ENCODE data around the gene CMSS1. TPM values are rescaled to one million over a fixed set of nuclear protein-coding genes. Genes with fewer than 3 reads are reported as not detected.

The CMSS1 gene
- total RNA-seq, 1 experiment from 2014 or later = 93.8 TPM

DNA sequence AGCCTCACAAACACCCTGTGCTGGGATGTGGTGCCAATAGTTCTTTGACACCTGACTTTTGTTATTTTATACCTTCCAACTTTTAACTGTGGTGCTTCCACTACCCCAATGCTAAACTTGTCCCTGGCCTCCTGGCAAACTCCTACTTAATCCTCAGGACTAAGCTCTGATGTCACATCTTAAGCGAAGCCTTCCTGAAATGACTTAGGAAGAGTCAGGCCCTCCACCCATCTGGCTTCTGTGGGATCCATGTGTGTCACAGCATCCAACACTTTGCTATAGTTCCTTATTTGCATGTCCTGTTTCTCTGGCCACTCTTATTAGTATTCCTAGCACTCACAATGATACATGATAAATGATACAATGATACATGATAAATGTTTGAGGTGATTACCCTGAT is 163.5 kb downstream of the CMSS1 start:
- H3K27me3 ChIP-seq = no peaks in the 10 kb centered on the region
- no peaks in the 10 kb centered on the region; the same call in 1 of the 2 replicates for H3K9me3 ChIP-seq (replicated peaks)
- DNase-seq = no peak
- H3K36me3 ChIP-seq = no peaks in the 10 kb centered on the region
- H3K4me3 ChIP-seq = no peak overlapping the region
- no peaks in the 10 kb centered on the region for H3K4me1 ChIP-seq
- no peak overlapping the region for H3K27ac ChIP-seq

DNA sequence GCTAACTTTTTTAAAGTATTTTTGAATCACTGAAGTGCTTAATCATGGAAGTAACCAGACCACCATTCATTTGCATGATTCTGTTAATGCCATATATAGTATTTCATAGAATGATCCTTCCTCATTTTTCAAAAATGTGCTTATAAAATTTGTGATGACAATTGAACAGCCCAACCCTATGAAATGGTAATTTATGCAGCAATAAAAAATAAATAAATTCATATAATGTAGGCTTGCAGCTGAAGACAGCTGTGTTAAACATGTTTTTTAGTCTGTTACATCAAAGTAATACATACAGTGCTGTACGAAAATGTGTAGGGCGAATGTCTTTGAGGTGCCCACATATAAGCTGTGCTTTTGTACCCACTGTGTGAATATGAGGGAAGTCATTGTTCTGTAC is 165.0 kb downstream of the CMSS1 start:
- Histone ChIP-seq H3K27me3 (no peaks in the 10 kb centered on the region), H3K4me3 (no peak overlapping the region), H3K27ac (no peak overlapping the region), H3K4me1 (no peaks in the 10 kb centered on the region), H3K36me3 (no peaks in the 10 kb centered on the region), H3K9me3 (replicated peaks) (no peaks in the 10 kb centered on the region; the same call in 1 of the 2 replicates)
- no peak for DNase-seq

GRCh38 chr3:99984139-99984538 is 166.5 kb downstream of the CMSS1 start:
- no peaks in the 10 kb centered on the region for H3K9me3 ChIP-seq (replicated peaks)
- H3K27me3 ChIP-seq = no peaks in the 10 kb centered on the region
- H3K4me3 ChIP-seq = no peak overlapping the region
- H3K4me1 ChIP-seq = no peaks in the 10 kb centered on the region
- H3K27ac ChIP-seq = no peak overlapping the region
- no peak for DNase-seq
- H3K36me3 ChIP-seq = no peaks in the 10 kb centered on the region

DNA sequence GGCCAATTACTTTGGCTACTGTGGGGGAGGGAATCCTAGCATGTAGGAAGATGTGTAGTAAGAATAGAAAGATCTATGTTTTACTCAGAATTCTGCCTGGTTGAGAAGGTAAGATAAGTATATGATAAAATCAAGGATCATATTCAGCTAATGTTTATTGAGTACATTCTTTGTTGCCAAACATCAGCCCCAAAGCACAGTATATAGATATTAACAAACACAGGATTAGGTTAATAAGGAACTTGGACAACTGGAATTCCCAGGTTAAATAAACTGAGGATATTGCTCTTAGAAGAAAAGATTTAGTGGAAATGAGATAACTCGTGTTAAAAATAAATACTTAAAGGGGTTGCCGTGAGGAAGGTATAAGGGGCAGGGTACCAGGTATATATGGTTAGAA is 167.0 kb downstream of the CMSS1 start:
- no peaks in the 10 kb centered on the region for H3K36me3 ChIP-seq
- no peaks in the 10 kb centered on the region for H3K9me3 ChIP-seq (replicated peaks)
- no peak for DNase-seq
- H3K4me1 ChIP-seq = no peaks in the 10 kb centered on the region
- H3K27ac ChIP-seq = no peak overlapping the region
- no peaks in the 10 kb centered on the region for H3K27me3 ChIP-seq
- no peak overlapping the region for H3K4me3 ChIP-seq

DNA sequence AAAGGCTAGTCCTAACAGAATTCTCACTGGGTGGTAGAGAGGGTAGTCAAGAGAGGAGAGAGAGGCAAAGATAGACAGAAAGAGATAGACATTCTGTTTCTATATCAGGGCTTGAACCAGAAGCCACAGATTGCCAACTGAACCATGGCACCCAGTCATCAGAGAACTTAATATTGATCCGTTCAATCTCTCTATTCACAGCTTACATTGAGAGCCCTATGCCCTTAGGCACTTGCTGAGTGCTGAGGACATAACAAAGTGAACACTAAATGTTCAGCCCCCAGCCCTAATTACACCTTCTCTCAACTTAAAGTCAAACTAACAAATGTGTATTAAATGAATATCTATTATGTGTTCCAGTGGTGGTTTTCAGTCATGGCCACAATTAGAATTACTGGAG is 172.5 kb downstream of the CMSS1 start:
- Histone ChIP-seq H3K36me3 (no peaks in the 10 kb centered on the region), H3K27ac (no peak overlapping the region), H3K9me3 (replicated peaks) (peaks cover 8% of the 10 kb centered on the region; the same call in 1 of the 2 replicates), H3K27me3 (no peaks in the 10 kb centered on the region), H3K4me1 (no peaks in the 10 kb centered on the region), H3K4me3 (no peak overlapping the region)
- no peak for DNase-seq

DNA sequence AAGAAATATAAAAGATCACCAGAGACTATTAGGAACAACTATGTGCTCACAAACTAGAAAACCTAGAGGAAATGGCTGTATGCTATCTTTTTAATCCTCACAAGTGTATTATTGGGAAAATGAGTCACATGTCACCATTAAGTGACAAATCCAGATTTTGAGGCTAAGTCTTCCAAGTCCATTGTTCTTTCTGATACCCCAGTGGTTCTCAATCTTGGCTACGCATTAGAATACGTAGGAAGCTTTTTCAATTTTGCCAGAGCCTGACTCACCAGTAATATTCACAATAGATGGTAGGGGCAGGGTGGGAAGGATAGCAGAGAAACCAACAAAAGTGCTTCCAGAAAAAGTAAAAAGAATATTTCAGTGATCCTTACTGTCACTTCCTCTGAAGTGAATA is 179.6 kb downstream of the CMSS1 start:
- Histone ChIP-seq H3K4me1 (no peaks in the 10 kb centered on the region), H3K27me3 (no peaks in the 10 kb centered on the region), H3K36me3 (no peaks in the 10 kb centered on the region), H3K27ac (no peak overlapping the region), H3K9me3 (replicated peaks) (peaks cover 8% of the 10 kb centered on the region; the same call in 1 of the 2 replicates), H3K4me3 (no peak overlapping the region)
- no peak for DNase-seq

- H3K4me3 ChIP-seq = no peak overlapping the region
- no peak for DNase-seq
- no peaks in the 10 kb centered on the region for H3K36me3 ChIP-seq
Observed at GRCh38 chr3:99999536-99999935, 181.9 kb downstream of the CMSS1 start.

DNA sequence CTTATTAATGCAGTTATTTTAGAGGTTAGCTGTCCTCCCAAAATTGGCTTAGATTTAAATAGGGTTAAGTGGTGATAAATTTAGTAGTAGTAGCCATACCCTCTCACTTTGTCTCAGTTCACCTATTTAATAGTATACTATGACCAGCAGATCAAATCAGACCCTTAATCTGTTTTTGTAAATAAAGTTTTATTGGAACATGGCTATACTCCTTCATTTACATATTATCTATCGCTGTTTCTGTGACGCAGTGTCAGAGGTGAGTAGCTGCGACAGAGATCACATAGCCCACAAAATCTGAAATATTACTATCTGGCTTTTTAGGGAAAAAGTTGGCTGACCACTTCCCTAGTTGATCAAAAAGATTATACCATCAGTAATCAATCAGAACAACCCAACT is 183.4 kb downstream of the CMSS1 start:
- H3K9me3 ChIP-seq (replicated peaks) = no peaks in the 10 kb centered on the region
- H3K27me3 ChIP-seq = no peaks in the 10 kb centered on the region
- H3K4me3 ChIP-seq = no peak overlapping the region
- H3K4me1 ChIP-seq = peaks cover 12% of the 10 kb centered on the region
- DNase-seq = no peak
- no peak overlapping the region for H3K27ac ChIP-seq
- H3K36me3 ChIP-seq = no peaks in the 10 kb centered on the region

More at GRCh38 chr3:99999536-99999935, 181.9 kb downstream of the CMSS1 start:
- no peaks in the 10 kb centered on the region for H3K27me3 ChIP-seq
- no peaks in the 10 kb centered on the region for H3K4me1 ChIP-seq
- peaks cover under 1% of the 10 kb centered on the region; the same call in 1 of the 2 replicates for H3K9me3 ChIP-seq (replicated peaks)
- H3K27ac ChIP-seq = no peak overlapping the region

GRCh38 chr3:100001526-100002270 is 184.0 kb downstream of the CMSS1 start:
- Histone ChIP-seq H3K27ac (no peak overlapping the region), H3K9me3 (replicated peaks) (no peaks in the 10 kb centered on the region), H3K27me3 (no peaks in the 10 kb centered on the region), H3K4me1 (peaks cover 18% of the 10 kb centered on the region), H3K36me3 (no peaks in the 10 kb centered on the region), H3K4me3 (no peak overlapping the region)
- DNase-seq = no peak

GRCh38 chr3:100002599-100003350 is 185.1 kb downstream of the CMSS1 start:
- DNase-seq = no peak
- Histone ChIP-seq H3K27me3 (no peaks in the 10 kb centered on the region), H3K4me1 (peaks cover 20% of the 10 kb centered on the region), H3K9me3 (replicated peaks) (no peaks in the 10 kb centered on the region), H3K36me3 (no peaks in the 10 kb centered on the region), H3K4me3 (no peak overlapping the region), H3K27ac (no peak overlapping the region)

DNA sequence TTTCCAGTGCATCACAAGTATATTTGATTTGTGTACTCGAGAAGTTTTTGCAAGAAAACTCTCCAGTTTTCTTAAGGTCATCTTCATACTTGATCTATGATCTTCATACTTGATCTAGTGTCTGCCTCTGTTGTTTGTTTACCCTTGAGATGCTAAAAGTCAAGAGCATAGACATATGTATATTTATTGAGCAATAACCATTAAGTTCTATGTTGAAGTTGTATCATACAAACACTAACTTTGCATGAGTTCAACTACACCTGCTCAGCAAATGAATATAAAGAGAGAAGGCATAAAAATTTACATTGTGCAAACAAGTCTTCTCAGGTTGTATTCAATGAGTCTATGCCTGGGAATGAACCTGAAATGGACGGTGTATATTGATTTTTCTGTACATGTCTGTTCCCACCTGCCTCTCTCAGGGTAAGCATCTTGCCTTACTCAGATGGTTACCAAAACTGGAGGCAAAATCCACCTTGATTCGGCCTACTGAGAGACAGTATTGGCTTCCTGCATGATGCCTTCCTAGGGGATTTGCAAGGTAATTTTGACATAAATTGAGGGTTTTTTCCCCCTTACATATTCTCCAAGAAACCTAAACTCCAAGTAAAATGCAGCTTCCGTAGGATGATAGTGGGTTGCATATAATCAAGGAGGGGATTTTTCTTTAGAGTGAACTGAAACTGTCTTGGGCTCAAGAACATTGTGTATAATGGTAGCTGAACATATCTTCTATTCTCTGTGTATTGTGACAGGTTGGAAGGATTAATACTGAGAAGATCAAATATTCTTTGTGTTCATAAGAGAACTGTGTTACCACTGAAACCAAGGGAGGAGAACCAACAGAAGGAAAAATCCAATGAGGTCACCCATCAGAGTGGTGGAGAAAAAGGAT is 186.2 kb downstream of the CMSS1 start:
- Histone ChIP-seq H3K27ac (no peak overlapping the region), H3K9me3 (replicated peaks) (no peaks in the 10 kb centered on the region), H3K4me3 (no peak overlapping the region), H3K27me3 (no peaks in the 10 kb centered on the region), H3K4me1 (peaks cover 20% of the 10 kb centered on the region), H3K36me3 (no peaks in the 10 kb centered on the region)
- DNase-seq = no peak

DNA sequence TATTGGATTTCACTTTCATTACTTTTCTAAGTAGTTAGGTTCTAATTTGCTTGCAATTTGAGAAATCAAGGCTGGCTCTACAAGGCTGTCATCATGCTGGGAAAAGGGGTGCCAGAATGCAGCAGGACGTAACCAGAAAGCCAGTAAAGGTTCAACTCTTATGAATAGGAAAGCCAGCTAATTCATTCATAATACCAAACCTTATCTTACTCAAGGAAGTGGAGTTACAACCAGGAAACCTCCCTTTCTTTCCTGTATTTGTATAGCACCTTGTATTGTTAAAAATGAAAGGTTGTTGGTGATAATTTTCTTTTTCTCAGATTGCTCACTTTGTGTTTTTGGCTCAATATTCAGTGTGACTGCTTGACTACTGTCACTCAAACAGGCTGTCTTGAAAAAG is 187.3 kb downstream of the CMSS1 start:
- no peak for DNase-seq
- no peak overlapping the region for H3K27ac ChIP-seq
- peaks cover 20% of the 10 kb centered on the region for H3K4me1 ChIP-seq
- no peaks in the 10 kb centered on the region for H3K27me3 ChIP-seq
- no peaks in the 10 kb centered on the region for H3K36me3 ChIP-seq
- no peak overlapping the region for H3K4me3 ChIP-seq
- no peaks in the 10 kb centered on the region for H3K9me3 ChIP-seq (replicated peaks)

DNA sequence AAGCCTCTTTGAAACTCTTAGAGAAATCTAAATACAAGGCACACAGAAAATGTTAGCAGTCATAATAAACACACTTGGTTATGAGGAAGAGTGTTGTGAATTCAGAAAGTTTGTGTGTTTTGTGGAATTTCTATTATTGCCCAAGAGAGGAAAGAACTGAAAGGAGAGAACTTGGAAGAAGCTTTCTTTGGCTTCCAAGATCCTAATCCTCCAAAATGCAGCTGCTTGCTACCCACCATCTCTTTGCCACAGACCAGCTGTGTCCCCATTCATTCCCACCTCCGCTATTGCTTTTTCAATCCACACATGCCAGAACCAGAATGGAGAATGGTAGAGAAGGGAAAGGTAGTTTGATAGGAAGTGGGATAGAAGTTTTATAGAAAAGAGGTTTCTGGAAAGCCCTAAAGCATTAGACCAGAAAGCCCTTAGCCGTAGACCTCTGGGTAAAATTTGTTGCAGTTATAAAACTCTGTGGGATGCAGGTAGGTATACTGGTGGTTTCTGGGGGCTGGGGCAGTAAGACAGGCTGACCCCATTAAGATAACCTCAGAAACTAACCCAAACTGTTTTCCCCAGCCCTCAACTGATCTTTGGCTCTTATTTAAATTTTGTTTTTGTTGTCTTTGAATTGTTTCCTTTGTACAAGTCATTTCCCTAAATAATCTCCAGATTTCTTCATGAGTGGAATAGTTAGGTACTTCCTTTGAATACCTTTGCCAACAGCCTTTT is 188.2 kb downstream of the CMSS1 start:
- H3K4me3 ChIP-seq = no peak overlapping the region
- peaks cover 20% of the 10 kb centered on the region for H3K4me1 ChIP-seq
- peak overlapping the region; percentile 8; the same call in 1 of the 2 replicates for H3K27ac ChIP-seq
- H3K36me3 ChIP-seq = no peaks in the 10 kb centered on the region; the same call in 1 of the 2 replicates
- H3K9me3 ChIP-seq (replicated peaks) = no peaks in the 10 kb centered on the region
- DNase-seq = peak; percentile 47 to 73
- H3K27me3 ChIP-seq = no peaks in the 10 kb centered on the region

DNA sequence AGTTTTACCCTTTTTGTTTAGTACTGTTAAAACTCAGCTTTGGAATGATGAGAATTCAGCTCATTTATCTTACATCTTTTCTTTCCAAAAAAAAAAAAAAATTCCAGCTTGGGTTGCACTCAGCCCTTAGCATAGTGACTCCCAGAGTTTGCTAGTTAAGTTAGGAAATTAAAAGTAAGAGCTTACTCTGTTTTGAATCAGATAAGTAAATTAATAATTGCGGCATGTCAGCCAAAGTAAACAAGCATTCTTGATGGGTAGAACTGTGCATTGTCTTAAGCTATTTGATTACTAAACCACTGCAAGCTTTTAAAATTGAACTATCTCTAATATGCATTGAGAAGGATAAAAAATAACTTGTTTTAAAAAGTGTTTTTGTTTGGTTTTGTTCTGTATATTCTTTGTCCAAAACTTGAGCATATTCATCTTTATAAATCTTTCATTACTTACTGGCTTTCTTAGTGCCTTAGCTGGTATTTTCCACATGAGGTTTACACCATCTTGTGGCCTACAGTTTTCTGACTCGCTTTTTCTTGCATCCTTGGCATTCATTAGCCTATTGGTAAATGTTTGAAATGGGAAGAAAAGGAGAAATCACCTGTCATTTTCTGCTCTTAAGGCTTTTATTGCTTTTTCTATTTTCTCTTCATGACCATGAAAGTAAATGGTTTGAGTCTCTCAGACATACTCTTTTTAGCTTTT is 189.1 kb downstream of the CMSS1 start:
- H3K36me3 ChIP-seq = peaks cover under 1% of the 10 kb centered on the region
- DNase-seq = no peak
- no peak overlapping the region; the same call in 1 of the 2 replicates for H3K27ac ChIP-seq

More for the DNA sequence above, 189.1 kb downstream of the CMSS1 start:
- H3K4me3 ChIP-seq = no peak overlapping the region
- H3K4me1 ChIP-seq = peaks cover 20% of the 10 kb centered on the region
- H3K27me3 ChIP-seq = no peaks in the 10 kb centered on the region
- H3K9me3 ChIP-seq (replicated peaks) = no peaks in the 10 kb centered on the region
